ENCODE data around the gene FNTB.

DNA sequence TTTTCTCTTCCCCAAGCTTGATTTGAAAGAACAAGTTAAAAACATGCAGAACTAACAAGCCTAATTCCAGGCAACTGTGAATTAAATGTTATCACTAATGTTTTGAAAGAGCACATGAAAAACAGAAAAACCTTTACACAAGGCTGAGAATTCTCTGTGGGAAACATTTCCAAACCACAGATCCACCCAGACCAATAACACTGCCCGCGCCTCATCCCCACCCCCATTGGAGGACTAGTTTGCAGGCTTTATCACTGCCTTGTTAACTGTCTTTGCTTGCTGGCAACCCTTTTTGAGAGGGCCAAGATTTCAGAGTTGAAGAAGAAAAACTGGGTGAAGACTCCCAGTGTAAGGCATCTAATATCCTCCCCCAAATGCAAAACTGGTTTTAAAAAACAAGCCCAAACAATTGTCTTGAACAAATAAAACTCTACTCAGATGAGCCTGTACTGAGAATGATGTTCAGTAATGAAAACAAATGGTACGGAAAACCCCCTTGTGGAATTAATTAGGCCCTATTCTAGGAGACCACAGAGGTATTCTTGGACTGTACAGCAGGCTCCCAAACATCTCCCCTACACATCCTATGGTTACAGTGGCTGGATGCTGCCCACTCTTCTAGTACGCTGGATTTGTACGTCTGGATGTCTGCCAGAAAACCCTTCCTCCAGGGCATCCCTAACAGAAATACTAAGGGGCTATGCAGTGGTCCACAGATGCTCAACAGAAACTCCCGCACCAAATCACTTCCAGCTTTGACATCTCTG, 109.8 kb downstream of the FNTB start:
- TF ChIP-seq, protein P1, sequence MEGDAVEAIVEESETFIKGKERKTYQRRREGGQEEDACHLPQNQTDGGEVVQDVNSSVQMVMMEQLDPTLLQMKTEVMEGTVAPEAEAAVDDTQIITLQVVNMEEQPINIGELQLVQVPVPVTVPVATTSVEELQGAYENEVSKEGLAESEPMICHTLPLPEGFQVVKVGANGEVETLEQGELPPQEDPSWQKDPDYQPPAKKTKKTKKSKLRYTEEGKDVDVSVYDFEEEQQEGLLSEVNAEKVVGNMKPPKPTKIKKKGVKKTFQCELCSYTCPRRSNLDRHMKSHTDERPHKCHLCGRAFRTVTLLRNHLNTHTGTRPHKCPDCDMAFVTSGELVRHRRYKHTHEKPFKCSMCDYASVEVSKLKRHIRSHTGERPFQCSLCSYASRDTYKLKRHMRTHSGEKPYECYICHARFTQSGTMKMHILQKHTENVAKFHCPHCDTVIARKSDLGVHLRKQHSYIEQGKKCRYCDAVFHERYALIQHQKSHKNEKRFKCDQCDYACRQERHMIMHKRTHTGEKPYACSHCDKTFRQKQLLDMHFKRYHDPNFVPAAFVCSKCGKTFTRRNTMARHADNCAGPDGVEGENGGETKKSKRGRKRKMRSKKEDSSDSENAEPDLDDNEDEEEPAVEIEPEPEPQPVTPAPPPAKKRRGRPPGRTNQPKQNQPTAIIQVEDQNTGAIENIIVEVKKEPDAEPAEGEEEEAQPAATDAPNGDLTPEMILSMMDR (conservative IDR thresholded peaks at IDR 0.05; ENCODE audit: low read depth in 2 of 2): no peak
- TF ChIP-seq, protein P2, sequence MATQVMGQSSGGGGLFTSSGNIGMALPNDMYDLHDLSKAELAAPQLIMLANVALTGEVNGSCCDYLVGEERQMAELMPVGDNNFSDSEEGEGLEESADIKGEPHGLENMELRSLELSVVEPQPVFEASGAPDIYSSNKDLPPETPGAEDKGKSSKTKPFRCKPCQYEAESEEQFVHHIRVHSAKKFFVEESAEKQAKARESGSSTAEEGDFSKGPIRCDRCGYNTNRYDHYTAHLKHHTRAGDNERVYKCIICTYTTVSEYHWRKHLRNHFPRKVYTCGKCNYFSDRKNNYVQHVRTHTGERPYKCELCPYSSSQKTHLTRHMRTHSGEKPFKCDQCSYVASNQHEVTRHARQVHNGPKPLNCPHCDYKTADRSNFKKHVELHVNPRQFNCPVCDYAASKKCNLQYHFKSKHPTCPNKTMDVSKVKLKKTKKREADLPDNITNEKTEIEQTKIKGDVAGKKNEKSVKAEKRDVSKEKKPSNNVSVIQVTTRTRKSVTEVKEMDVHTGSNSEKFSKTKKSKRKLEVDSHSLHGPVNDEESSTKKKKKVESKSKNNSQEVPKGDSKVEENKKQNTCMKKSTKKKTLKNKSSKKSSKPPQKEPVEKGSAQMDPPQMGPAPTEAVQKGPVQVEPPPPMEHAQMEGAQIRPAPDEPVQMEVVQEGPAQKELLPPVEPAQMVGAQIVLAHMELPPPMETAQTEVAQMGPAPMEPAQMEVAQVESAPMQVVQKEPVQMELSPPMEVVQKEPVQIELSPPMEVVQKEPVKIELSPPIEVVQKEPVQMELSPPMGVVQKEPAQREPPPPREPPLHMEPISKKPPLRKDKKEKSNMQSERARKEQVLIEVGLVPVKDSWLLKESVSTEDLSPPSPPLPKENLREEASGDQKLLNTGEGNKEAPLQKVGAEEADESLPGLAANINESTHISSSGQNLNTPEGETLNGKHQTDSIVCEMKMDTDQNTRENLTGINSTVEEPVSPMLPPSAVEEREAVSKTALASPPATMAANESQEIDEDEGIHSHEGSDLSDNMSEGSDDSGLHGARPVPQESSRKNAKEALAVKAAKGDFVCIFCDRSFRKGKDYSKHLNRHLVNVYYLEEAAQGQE (IDR thresholded peaks at IDR 0.05; ENCODE audit: unreplicated experiment): no peak
- TF ChIP-seq POLR2AphosphoS5 (IDR thresholded peaks at IDR 0.05; ENCODE audit: low read depth): no peak
- no peak for TF ChIP-seq EZH2 (IDR thresholded peaks at IDR 0.05; ENCODE audit: low read depth, unreplicated experiment)
- TF ChIP-seq EZH2phosphoT487 (IDR thresholded peaks at IDR 0.05; ENCODE audit: unreplicated experiment): no peak

All from GM23338 (cell line).